Esophagus squamous epithelium (tissue), 4 donors: ENCODE measurements around the gene SEC31B.

Source experiments
- CTCF ChIP-seq, 6 experiments: fragments of 450-650 bp in 4 of 6; fragments of 200-600 bp in 2 of 6; sonication (generic) in 2 of 6; IDR thresholded peaks; one replicate each; pipeline ENCODE4 v1.5.1; 2016 to 2019; ENCODE audit warnings: antibody characterized with exemption in 6 of 6, mild to moderate bottlenecking in 4 of 6, moderate library complexity in 4 of 6
- POLR2A ChIP-seq, 4 donors: fragments of 450-650 bp; IDR thresholded peaks; one replicate each; pipeline ENCODE4 v1.6.1; 2017; ENCODE audit warnings: antibody characterized with exemption in 4 of 4, mild to moderate bottlenecking in 4 of 4, moderate library complexity in 3 of 4

- TF ChIP-seq CTCF (IDR thresholded peaks at IDR 0.05) (no peak), POLR2A (IDR thresholded peaks at IDR 0.05) (no peak)
These were observed 12.3 kb downstream of the SEC31B start for GRCh38 chr10:100507357-100507732.
